Medulla oblongata (tissue), 1 donor: ENCODE results near the gene FAAP20.

ENCODE experiments used
- DNase-seq: peaks from one replicate; pipeline ENCODE4 v3.0.0-alpha.2; 2015; ENCODE audit errors: extremely low spot score

The FAAP20 gene

DNA sequence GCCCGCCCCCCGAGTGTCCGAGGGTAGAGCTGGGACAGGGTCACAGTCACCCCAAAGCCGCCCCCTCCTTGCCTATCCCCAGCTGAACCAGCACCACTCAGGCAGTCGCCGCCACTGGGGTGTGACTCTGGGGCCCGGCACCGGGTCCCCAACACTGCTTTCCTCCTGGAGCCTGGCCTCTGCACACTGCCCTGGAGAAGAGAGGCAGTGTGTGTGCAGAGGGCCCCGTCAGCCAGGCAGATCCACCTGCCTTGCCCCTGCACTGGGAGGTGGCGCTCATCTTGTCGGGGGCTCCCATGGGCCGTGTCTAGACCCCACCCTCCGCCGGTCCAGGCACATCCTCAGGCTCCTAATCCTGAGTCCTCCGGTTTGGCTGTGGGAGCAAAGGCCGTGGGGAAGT lies 15.7 kb downstream of the FAAP20 start:
- no peak for DNase-seq

DNA sequence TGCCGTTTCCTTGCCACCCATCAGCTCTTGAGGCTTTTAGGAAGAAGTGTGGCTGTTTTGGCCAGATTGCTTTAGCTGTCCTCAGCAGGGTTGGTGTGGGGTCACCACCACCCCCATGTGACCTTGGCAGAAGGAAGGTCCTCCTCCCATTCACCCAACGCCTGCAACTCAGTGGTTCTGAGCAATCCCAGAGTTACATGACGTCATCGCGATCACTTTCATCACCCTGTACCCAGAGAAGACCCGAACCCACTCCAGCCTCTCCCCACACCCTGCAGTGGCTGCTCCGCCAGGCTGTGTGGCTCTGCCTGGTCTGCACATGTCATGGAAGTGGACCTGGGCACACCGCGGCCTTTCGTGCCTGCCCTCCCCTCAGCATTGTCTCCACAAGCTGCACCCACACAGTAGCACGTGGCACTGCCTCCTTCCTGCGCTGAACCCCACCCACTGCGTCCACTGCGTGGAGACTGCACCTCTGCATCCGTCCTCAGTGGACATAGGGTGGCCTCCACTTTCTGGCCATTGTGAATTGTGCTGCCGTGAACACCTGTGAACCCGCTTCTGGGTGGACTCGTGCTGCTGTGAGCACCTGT lies 16.5 kb downstream of the FAAP20 start:
- DNase-seq = no peak

DNA sequence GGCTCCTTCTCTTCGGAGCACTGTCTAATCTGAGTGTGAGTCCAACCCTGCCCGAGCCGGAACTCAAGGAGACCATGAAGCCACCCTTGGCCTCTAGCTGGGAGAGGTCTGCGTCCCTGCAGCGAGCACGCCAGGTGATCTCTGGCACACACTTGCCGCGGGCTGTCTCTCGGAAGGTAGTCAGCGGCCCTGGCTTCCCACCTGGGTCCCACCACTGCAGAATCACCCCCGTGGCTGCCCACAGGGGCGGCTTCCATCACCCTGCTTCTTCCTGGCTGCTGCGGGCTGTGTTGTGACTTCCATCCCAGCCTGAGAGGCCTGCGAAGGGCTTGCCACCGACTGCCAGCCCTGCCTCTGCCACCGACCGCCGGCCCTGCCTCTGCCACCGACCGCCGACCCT lies 17.0 kb downstream of the FAAP20 start:
- DNase-seq = no peak

DNA sequence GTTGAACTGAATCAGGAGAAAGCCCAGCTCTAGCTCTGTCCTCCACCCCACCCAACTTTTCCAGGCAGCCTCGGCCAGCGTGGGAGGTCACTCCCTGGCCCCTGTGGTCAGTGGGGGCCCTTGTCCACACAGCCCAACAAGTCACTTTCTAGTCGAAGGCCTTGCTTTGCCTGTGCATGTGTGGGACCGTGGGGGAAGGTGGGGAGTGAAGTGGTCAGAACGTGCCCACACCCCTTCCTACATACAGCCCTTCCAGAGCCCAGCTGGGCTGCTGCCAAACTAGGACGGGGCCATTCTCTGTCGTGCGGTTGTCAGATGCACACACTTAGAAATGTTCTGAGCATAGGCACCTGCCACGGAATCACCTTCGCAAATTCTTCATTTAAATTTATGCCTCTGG lies 18.0 kb downstream of the FAAP20 start:
- DNase-seq = no peak

DNA sequence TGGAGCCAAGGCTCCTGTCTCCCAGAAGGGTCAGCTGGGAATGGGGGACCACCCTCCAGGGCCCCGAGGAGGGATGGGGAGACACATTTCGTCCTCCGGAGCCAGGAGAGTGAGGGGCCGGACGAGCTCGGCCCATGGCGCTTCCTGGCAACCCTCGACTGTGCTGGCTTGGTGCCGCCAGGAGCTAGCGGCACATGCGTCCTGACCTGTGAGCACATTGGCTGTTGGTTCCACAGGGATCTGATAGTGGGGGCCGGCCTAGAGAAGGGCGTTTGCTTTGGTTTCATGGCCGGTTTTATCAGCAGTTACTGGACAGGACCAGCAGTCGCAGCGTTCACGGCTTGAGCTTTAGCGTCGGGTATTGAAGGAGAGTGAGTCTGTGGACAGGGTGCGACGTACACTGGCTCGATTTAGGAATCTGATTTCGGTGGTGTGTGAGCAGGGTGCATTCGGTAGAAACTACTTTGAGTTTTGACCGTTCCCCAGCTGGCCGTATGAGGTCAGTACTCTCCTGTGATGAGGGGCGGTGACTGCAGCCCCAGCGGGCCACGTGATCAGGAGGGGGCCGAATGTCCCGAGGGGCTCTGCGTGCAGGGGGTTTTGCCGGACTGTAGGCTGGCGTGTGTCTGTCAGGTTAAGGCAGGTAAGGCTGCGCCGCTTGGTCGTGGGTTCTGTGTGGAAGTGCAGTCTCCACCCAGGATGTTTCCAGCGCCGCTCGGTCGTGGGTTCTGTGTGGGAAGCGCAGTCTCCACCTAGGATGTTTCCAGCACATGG lies 18.7 kb downstream of the FAAP20 start:
- no peak for DNase-seq

DNA sequence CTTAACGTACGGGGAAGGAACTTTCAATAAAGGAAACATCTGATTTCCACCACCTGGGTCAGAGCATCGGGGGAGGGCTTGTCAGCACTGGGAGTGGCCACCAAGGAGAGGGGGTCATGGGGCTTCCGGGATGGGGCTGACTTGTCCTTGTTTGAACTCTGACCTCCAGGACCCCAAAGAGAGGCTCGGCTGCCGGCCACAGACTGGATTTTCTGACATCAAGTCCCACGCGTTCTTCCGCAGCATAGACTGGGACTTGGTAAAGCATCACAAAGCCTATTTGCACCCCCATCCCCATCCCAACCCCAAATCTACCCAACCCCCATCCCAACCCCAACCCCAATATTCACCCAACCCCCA lies 19.5 kb downstream of the FAAP20 start:
- DNase-seq = no peak

DNA sequence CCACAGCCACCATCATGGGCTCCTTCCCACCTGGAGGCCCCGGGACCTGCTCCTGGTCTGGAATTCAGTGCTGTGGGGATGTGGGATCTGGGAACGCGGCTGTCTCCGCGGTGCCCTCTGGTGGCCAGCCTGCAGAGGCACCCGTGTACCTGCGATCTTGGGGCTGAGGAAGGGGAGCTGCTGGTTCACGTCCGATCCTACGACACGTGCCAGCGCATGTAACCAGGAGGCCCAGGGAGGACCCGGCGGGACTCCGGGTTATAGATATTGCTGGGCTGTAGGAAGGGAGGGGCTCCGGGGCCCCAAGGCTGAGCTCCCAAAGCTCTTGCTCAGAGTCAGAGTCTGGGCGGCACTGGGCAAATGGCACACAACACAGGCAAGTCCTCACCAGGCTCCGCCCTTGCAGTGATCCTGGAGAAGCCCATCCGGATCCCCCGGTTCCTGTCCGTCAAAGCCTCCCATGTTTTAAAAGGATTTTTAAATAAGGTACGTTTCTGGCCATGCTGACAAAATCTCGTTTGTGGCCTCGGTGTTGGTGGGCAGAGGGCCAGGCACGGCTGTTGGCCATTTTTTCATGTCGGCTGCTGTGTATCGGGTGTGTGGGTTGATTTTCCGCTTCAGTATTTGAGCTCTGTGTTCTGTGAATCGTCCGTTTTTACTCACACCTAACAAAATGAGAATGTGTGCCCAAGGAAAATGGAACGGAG lies 20.1 kb downstream of the FAAP20 start:
- DNase-seq = peak; percentile 55

DNA sequence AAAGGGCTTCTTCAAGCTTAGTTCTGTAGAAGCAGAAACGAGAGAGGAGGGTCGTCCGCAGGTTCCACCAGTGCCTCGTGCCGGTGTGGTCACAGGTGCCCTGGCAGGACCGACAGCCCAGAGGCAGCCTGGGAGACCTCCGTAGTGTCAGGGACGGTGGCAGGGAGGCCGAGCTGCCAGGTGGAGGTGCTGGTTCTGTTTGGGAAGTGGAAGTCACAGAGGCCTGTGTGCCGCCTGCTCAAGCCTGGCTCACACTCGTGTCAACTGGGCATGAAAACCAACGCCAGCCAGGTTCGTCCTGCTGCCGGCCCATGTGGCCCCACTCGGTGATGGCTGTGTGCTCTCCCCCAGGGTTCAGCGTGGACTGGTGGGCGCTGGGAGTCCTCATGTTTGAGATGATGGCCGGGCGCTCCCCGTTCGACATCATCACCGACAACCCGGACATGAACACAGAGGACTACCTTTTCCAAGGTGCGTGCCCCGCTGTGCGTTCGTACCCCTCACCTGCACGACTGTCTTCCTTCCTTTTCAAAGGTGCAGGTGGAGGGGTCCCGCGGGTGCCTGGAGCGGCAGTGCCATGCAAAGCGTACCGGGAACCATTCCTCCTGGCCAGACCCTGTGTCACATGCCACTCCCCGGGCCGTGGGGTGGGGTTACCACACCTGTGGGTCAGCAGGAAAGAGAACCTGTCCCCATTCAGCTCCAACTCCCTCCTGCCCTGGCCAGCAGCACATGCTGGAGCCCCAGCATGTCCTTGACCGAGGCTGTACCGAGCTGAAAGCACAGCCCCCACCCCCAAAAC lies 20.8 kb downstream of the FAAP20 start:
- no peak for DNase-seq

DNA sequence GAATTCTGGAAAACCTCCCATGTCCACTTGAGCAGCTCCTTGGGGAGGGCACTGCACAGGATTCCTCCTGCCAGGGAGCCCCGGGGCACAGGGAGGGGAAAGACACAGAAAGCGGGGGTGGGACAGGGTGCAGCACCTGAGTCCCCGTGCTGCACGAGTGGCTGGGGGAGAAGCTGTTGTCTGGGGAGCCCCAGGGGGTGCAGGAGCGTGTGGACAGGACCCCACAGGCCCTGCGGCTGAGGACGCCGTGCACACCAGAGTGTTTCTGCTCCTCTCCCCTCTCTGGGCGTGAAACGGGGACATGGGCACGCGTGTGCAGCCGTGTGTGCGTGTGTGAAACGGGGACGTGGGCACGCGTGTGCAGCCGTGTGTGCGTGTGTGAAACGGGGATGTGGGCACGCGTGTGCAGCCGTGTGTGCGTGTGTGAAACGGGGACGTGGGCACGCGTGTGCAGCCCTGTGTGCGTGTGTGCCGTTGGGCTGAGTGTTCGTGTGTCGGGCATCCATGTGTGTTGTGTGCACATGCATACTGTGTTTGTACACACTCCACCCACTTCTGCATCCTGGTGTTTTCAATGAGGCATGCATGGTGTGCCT lies 21.9 kb downstream of the FAAP20 start:
- no peak for DNase-seq

DNA sequence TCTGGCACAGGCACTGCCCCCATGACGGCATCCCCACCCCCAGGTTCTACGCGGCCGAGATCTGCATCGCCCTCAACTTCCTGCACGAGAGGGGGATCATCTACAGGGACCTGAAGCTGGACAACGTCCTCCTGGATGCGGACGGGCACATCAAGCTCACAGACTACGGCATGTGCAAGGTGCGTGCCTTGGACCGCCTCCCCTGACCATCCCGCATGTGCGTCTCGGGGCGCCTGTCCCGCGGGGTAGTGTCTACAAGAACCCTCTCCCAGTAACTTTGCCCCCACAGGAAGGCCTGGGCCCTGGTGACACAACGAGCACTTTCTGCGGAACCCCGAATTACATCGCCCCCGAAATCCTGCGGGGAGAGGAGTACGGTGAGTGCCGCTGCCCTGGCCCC lies 22.6 kb downstream of the FAAP20 start:
- no peak for DNase-seq

DNA sequence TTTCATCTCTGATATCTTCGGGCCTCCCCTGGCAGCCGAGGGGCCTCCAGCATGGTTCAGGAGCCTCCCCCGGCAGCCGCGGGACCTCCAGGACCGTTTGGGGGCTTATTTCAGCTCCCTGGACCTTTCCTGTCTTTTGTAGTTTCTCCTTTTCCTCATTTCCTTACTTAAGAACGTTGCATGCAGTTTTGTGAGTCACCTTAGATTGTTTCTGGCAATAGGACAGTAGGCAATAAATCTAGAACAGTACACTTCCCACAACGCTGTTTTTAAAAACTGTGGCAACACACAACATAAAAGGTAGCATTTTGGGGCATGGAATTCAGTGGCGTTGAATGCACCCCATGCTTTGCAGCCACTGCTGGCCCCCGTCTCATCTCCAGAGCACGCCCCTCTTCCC lies 24.4 kb downstream of the FAAP20 start:
- DNase-seq = no peak

DNA sequence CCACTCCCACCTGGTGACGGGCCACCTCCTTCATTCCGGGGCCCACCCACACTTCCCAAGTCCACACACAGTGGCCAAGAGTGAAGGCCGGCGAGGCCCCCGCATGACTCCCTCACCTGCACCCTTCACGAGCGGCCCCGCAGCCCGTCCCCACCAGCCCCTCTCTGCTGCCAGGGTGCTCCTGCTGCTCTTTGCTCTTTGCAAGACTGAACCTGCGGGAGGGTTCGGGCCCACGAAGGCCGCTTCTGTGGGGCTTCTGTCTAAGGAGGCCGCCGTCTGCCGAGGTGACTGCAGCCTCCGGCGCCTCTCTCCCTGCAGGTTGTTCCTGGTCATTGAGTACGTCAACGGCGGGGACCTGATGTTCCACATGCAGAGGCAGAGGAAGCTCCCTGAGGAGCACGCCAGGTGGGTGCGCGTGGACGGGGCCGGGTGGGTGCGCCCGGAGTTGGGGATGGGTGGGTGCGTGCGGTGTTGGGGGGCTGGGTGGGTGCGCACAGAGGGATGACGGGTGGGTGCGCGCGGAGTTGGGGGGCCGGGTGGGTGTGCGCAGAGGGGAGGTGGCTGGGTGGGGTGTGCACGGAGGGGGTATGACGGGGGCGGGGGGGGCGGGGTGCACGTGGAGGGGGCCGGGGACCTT lies 25.3 kb downstream of the FAAP20 start:
- no peak for DNase-seq

DNA sequence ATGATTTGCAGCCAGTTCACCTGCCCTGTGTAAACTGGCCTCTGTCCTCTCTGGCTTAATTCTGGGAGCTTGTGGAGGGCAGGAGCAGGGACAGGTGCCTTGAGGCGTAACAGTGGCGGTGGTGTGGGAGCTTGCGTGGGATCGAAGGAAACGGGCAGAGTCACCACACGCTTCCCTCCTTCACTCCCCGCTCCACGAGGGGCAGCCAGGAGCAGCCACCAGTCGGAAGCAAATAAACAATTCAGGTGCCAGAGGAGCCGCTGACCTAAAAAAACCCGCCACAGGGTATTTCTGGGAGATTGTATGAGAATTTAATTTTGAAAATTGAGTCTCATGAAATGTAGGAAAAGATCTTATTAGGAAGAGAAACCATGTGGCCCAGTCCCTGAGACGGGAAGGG lies 26.0 kb downstream of the FAAP20 start:
- no peak for DNase-seq

DNA sequence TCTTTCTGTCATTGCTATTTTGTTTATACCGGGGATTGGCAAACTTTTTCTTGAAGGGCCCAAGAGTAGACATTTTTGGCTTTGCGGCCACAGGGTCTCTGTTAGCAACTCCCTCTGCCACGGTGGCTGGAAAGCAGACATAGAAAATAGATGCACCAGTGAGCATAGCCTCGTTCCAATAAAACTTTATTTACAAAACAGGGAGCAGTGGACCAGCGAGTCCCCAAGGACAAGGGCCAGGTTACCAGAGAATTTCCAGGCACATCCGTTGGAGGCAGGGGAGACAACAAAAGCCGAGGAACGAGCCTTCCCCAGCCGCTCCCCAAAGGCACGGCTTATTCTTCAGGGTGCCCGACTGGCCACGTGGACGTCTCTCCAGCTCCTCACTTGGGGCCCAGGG lies 26.5 kb downstream of the FAAP20 start:
- no peak for DNase-seq

DNA sequence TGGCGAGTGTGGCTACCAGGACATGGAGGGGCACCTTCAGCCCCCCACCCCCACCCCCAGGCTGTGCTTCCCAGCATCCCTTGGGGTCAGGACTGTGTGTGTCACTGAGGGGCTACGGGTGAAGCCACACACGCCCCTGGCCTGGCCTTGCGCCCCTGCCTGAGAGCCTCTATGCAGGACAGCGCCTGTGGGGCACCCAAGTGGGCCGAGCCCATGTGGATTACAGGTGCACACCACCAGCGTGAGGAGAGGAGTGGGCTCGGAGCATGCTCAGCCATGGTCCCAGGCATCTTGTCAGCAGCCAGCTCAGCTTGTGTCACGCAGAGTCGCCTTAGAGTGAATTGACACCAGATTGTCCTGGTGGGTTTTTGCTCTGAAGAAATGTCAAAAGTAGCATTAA lies 27.9 kb downstream of the FAAP20 start:
- no peak for DNase-seq

DNA sequence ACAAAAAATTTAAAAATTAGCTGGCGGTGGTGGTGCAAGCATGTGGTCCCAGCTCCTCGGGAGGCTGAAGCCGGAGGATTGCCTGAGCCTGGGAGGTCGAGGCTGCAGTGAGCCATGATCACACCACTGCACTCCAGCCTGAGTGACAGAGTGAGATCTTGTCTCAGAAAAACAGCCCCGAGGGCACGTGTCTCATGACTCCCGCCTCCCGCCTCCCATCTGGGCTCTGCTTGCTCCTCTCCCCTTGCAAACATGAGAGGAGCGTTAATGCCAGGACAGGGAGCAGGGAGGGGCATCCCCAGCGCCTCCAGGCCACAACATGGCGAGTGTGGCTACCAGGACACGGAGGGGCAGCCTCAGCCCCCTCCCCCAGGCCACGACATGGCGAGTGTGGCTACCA lies 28.3 kb downstream of the FAAP20 start:
- no peak for DNase-seq

DNA sequence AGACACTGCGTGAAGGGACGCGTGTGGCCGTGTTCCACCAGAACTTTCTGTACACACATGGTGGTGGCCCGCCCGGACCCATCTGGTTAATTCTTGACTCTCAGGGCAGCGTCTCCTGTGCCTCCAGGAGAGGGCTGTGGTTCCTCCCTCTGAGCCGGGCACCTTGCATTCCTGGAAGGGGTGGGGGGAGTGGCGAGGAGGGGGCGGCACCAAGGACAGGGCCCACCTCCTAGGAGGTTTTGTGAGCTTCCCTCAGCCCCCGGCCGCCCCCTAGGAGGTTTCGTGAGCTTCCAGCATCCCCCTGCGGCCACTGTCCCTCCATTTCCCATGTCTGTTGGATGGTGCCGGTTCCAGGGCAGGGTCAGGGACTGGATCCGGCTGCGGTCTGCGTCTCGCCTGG lies 28.9 kb downstream of the FAAP20 start:
- DNase-seq = no peak

DNA sequence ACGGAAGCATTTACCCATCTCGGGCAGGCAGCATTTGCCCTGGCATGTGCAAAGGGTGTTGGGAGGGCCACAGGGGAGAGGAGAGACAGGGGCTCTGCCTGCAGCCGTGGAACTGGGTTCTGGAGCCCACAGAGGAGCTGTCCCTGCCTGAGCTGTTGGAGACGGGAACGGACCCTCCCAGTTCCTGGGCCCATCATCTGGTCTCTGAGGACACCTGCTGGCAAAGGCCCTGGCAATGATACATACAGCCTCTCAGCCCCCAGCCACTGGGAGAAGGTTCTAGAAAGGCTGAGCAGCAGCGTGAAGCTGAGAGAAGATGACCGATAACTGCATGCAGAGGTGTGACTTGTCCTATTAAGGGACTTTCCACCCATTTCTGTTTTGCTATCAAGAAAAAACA lies 31.4 kb downstream of the FAAP20 start:
- DNase-seq = no peak

DNA sequence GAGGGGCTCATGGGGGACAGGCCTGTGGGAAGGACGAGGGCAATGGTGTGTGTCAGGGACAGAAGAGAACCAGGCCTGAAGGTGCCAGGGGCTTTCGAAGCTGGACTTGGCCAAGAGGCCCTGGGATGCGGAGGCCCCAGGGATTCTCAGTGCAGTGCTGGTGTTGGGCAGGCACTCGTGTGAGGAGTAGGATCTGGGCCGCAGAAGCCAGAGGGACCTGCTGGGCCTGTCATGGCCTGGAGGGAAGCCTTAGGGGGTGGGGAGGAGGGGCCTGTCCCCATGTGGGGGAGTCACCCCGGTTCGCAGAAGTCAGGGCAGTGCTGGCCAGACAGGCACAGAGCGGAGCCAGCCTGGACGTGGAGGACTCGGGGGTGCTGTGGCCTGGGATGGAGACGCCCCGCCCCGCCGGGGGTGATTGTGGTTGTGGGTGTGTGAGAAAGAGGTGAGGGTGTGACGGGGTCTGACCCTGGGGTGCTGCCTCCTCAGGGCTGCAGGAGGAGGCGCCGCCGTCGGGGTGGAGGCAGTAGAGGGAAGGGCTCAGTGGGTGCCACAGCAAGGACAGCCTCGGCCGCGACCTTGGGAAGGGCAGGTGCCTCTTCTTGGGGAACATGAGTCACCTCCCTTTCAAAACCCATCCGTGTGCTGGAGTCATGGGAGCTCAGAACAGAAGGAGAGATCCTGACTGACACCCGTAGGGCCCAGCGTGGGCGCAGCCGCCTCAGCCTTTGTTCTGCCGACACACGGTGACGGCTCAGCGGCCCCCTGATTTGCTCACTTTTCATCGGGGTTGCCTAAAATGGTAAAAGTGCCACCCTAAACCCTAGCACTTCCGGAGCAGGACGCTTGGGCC lies 33.9 kb downstream of the FAAP20 start:
- DNase-seq = no peak

DNA sequence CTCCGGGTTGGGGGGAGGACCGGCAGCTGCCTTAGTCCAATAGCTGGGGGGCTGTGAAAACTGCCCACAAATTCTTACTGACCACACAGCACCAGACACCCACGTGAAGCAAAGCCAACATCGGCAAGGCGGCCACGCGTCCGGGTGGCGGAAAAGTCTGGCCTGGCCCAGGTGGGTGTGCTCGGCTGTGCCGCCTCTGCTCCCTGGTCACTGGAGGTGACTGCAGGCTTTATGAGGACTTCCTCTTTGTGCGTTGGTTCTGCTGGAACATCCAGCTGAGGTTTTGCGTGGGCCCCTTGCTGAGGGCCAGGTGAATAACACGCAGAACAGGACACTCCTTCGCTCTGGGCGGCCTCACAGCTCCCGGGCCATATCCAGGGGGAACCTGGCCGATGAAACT lies 35.4 kb downstream of the FAAP20 start:
- no peak for DNase-seq

DNA sequence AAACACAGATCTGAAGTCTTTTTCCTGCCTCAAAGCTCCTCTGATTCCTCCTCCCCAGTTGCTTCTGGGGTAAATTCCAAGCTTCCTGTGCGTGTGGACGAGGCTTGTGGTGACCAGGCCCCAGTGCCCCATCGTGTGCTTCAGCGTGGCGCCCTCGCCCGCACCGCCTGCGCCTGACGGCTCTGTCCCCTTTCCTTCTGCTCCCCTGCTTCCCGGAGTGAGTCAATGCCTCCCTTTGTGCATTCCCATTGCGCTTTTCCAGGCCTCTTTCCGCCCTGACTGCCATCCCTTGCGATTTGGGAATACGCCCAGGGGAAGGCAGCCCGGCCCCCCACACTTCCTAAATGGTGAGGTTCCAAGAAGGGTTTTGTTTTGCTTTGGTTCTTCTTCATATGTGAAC lies 36.3 kb downstream of the FAAP20 start:
- peak; percentile 51 for DNase-seq
